K562 (cell line): ENCODE data around the gene SMG9. TPM values are rescaled to one million over a fixed set of nuclear protein-coding genes. Genes with fewer than 3 reads are reported as not detected.
A peak's percentile ranks its signal among the peaks of the same experiment; 100 is the strongest.

Source experiments
- ATAC-seq: fragments of 200-7000 bp; cut with Tn5 transposase; 3 replicates; pipeline ENCODE4 v1.9.1; 2020; ENCODE audit warnings: moderate library complexity
- BruUV-seq: library from RNA; stranded (reverse); fragments of 400-500 nt; replicated peaks from 2 replicates; lab custom pipeline; 2021; lab: Mats Ljungman, UMichigan
- CTCF ChIA-PET: fragments of 300-600 bp; formaldehyde crosslinking; extraction: SDS; loops from one replicate; lab custom pipeline; 2021; ENCODE audit warnings: low intra/inter-chr PET ratio; lab: Yijun Ruan, JAX
- POLR2A ChIA-PET: fragments of 300-600, 350-650 bp; sonication (Branson Sonifier 250); formaldehyde crosslinking; extraction: SDS; loops from one replicate; lab custom pipeline; 2021; ENCODE audit warnings: antibody characterized with exemption, inconsistent platforms; lab: Yijun Ruan, JAX
- DNase-seq, 4 experiments: peaks; one replicate each; pipeline versions ENCODE4 v3.0.0 to v3.0.0-alpha.2; 2011 to 2018; ENCODE audit warnings: low spot score in 3 of 4, mixed read lengths in 3 of 4; ENCODE audit errors: extremely low read depth in 1 of 4
- FAIRE-seq: peaks from 2 replicates; lab custom pipeline; 2011; peaks lifted over from hg19 to GRCh38; lab: Jason Lieb, UNC
- H2AFZ ChIP-seq: 2 replicates; pipeline ENCODE4 v1.6.0; 2011; ENCODE audit warnings: low read depth, low read length, control low read depth, inconsistent platforms
- H3K27ac ChIP-seq: fragments of 200-600 bp; 3 replicates; pipeline ENCODE4 v1.8.0; 2011; ENCODE audit warnings: low read depth, mild to moderate bottlenecking, control low read depth, inconsistent platforms, low read length, moderate library complexity, mixed read lengths; ENCODE audit errors: extremely low read depth
- H3K27me3 ChIP-seq, 2 experiments: fragments of 300-600 bp in 1 of 2; 2 replicates in 1 of 2; 3 replicates in 1 of 2; pipeline versions ENCODE4 v1.6.0 to v1.8.0; 2011; ENCODE audit warnings: inconsistent platforms in 2 of 2, low read length in 2 of 2, mild to moderate bottlenecking in 1 of 2, mixed read lengths in 1 of 2, moderate library complexity in 1 of 2; ENCODE audit not compliant: control insufficient read depth in 2 of 2, insufficient read depth in 2 of 2
- H3K36me3 ChIP-seq: fragments of 300-600 bp; 3 replicates; pipeline ENCODE4 v1.8.0; 2011; ENCODE audit warnings: mild to moderate bottlenecking, low read length, inconsistent platforms; ENCODE audit not compliant: control insufficient read depth, insufficient read depth
- H3K4me1 ChIP-seq, 2 experiments: fragments of 200-600 bp in 1 of 2; replicated peaks in 1 of 2; 2 replicates in 1 of 2; 3 replicates in 1 of 2; pipeline versions ENCODE4 v1.5.1 to v1.8.0; 2011; ENCODE audit warnings: inconsistent platforms in 2 of 2, low read length in 2 of 2, mild to moderate bottlenecking in 1 of 2, mixed read lengths in 1 of 2, moderate library complexity in 1 of 2; ENCODE audit not compliant: control insufficient read depth in 2 of 2, insufficient read depth in 2 of 2
- H3K4me2 ChIP-seq: 2 replicates; pipeline ENCODE4 v1.6.1; 2011; ENCODE audit warnings: low read length, control low read depth, inconsistent platforms, mixed read lengths; ENCODE audit not compliant: insufficient read depth
- H3K4me3 ChIP-seq: fragments of 200-600 bp; sonication (generic), shearing (Covaris generic); 2 replicates; pipeline ENCODE4 v1.5.1; 2016; ENCODE audit warnings: control low read depth, inconsistent platforms
- H3K79me2 ChIP-seq: fragments of 200-600 bp; 3 replicates; pipeline ENCODE4 v1.8.0; 2011; ENCODE audit warnings: low read length, inconsistent platforms; ENCODE audit not compliant: control insufficient read depth, insufficient read depth
- H3K9ac ChIP-seq, 2 experiments: 2 replicates each; pipeline versions ENCODE4 v1.6.0 to v1.6.1; 2011; ENCODE audit warnings: low read depth in 2 of 2, low read length in 2 of 2, control low read depth in 1 of 2, inconsistent platforms in 1 of 2, mild to moderate bottlenecking in 1 of 2, mixed read lengths in 1 of 2; ENCODE audit not compliant: insufficient read depth in 1 of 2
- H3K9me1 ChIP-seq: one replicate; pipeline ENCODE4 v1.6.0; 2011; ENCODE audit warnings: inconsistent platforms, mild to moderate bottlenecking, low read length, moderate library complexity; ENCODE audit not compliant: control insufficient read depth, insufficient read depth
- H3K9me3 ChIP-seq: replicated peaks from 2 replicates; pipeline ENCODE4 v1.5.1; 2011; ENCODE audit warnings: low read depth, low read length, inconsistent platforms; ENCODE audit not compliant: control insufficient read depth, insufficient read depth
- H4K20me1 ChIP-seq: replicated peaks from 2 replicates; pipeline ENCODE4 v1.6.1; 2011; ENCODE audit warnings: low read length, inconsistent platforms, mixed read lengths; ENCODE audit not compliant: control insufficient read depth, insufficient read depth
- CBX2 ChIP-seq: fragments of 200-600 bp; sonication (generic); IDR thresholded peaks from one replicate; pipeline ENCODE4 v1.6.1; 2012; ENCODE audit warnings: mild to moderate bottlenecking, low read length, inconsistent platforms; ENCODE audit not compliant: insufficient read depth, poor library complexity, severe bottlenecking
- EGR1 ChIP-seq: fragments of 450-650 bp; conservative IDR thresholded peaks from 2 replicates; pipeline ENCODE4 v1.6.1; 2017; ENCODE audit warnings: mild to moderate bottlenecking
- EZH2 ChIP-seq: IDR thresholded peaks from 2 replicates; pipeline ENCODE4 v1.6.1; 2012; ENCODE audit warnings: low read depth, mild to moderate bottlenecking, inconsistent platforms, low read length, borderline replicate concordance
- HINFP ChIP-seq: fragments of 450-650 bp; conservative IDR thresholded peaks from 2 replicates; pipeline ENCODE4 v1.6.1; 2016; ENCODE audit warnings: missing genetic modification characterization, low read depth, mild to moderate bottlenecking, control low read depth, missing compliant biosample characterization
- KAT8 ChIP-seq: fragments of 450-650 bp; IDR thresholded peaks from 2 replicates; pipeline ENCODE4 v1.6.1; 2016; ENCODE audit warnings: low read depth, mild to moderate bottlenecking
- MCM3 ChIP-seq: fragments of 450-650 bp; IDR thresholded peaks from 2 replicates; pipeline ENCODE4 v1.6.1; 2016
- NFIC ChIP-seq: fragments of 450-650 bp; IDR thresholded peaks from 2 replicates; pipeline ENCODE4 v1.6.1; 2017; ENCODE audit warnings: mild to moderate bottlenecking, inconsistent platforms
- POLR2B ChIP-seq: fragments of 450-650 bp; IDR thresholded peaks from 2 replicates; pipeline ENCODE4 v1.6.1; 2018; ENCODE audit warnings: low read depth; ENCODE audit not compliant: partially characterized antibody
- PRPF4 ChIP-seq: fragments of 200-400 bp; formaldehyde crosslinking; IDR thresholded peaks from one replicate; pipeline ENCODE4 v1.6.1; 2017; ENCODE audit warnings: low read length, low read depth, mild to moderate bottlenecking; ENCODE audit not compliant: insufficient read depth, poor library complexity, severe bottlenecking
- RBM22 ChIP-seq: fragments of 200-400 bp; formaldehyde crosslinking; IDR thresholded peaks from 2 replicates; pipeline ENCODE4 v1.6.1; 2018; ENCODE audit warnings: low read length, low read depth; ENCODE audit not compliant: poor library complexity, severe bottlenecking
- RCOR1 ChIP-seq, 2 experiments: IDR thresholded peaks; 2 replicates each; pipeline ENCODE4 v1.6.1; 2012; ENCODE audit warnings: low read depth in 2 of 2, low read length in 2 of 2, borderline replicate concordance in 1 of 2, improper control_type of control experiment in 1 of 2
- SIN3A ChIP-seq, 2 experiments: fragments of 150-350 bp in 1 of 2; IDR thresholded peaks; 2 replicates each; pipeline ENCODE4 v1.6.1; 2011 to 2016; ENCODE audit warnings: borderline replicate concordance in 2 of 2, low read depth in 2 of 2, low read length in 2 of 2, mild to moderate bottlenecking in 2 of 2, moderate library complexity in 2 of 2; ENCODE audit not compliant: control insufficient read depth in 1 of 2
- TAF15 ChIP-seq: fragments of 200-400 bp; formaldehyde crosslinking; IDR thresholded peaks from 2 replicates; pipeline ENCODE4 v1.6.1; 2017; ENCODE audit warnings: mild to moderate bottlenecking, low read depth, low read length, moderate library complexity
- XRCC5 ChIP-seq: fragments of 200-400 bp; formaldehyde crosslinking; IDR thresholded peaks from 2 replicates; pipeline ENCODE4 v1.6.1; 2017; ENCODE audit warnings: low read depth, mild to moderate bottlenecking, low read length
- ZBTB8A ChIP-seq: fragments of 450-650 bp; IDR thresholded peaks from 2 replicates; pipeline ENCODE4 v1.6.1; 2018; ENCODE audit warnings: mild to moderate bottlenecking, moderate library complexity; ENCODE audit not compliant: partially characterized antibody
- ZFP36 ChIP-seq: fragments of 150-350 bp; IDR thresholded peaks from 2 replicates; pipeline ENCODE4 v1.6.1; 2018; ENCODE audit warnings: low read length, low read depth; ENCODE audit not compliant: partially characterized antibody
- WGBS: fragments of 100-300 bp; shearing (Covaris generic); methylation state at CpG from one replicate; pipeline ENCODE4 v1.1.6; 2016; ENCODE audit warnings: low coverage, mixed read lengths; ENCODE audit not compliant: insufficient coverage; ENCODE audit errors: missing lambda C conversion rate; 5-methylcytosine and 5-hydroxymethylcytosine counted together
- in situ Hi-C: fragments of 300-500 bp; cut with MboI; formaldehyde crosslinking; loops from 4 replicates; pipeline ENCODE4 v1.15.0; 2018; ENCODE audit warnings: inconsistent platforms, mixed read lengths
- intact Hi-C: fragments of 100-400 bp; cut with micrococcal nuclease; formaldehyde crosslinking; loops from 2 replicates; pipeline ENCODE4 v1.14.2; 2022
- polyA plus RNA-seq, 8 experiments: library from polyadenylated mRNA; depleted of rRNA in 4 of 8; stranded (reverse) in 5 of 8; unstranded in 3 of 8; fragments of >200 nt; fragmentation: Nextera tagmentation in 2 of 8; fragmentation: Illumina TruSeq in 1 of 8; extraction: Ambion mirVana in 2 of 8; extraction: Trizol in 1 of 8; gene quantifications; 2 replicates each; pipeline versions ENCODE4 v1.2.1 to v1.2.3, GENCODE V29; 2011 to 2014; ENCODE audit warnings: inconsistent platforms in 1 of 8, missing spikeins in 1 of 8
- total RNA-seq, 7 experiments: library from RNA; depleted of rRNA in 6 of 7; stranded (reverse); fragments of >200 nt in 6 of 7; fragmentation: Illumina TruSeq in 2 of 7; extraction: Trizol in 2 of 7; gene quantifications; 2 replicates each; pipeline versions ENCODE4 v1.2.1 to v1.2.3, GENCODE V29; 2011 to 2021; ENCODE audit warnings: low replicate concordance in 1 of 7

The SMG9 gene
- total and polyA plus RNA-seq, 9 of the 15 experiments (the other 6 are each of a cell fraction or from before 2014, with no cell fraction given) = 1.7 to 79.7 (median 40.2) TPM

GRCh38 chr19:43694553-43694952, 60.2 kb downstream of the SMG9 start (continued):
- TF ChIP-seq RBM22 (no peak), POLR2B (no peak), SIN3A (IDR thresholded peaks at IDR 0.05; ENCODE audit: borderline replicate concordance in 2 of 2, control insufficient read depth in 1 of 2, low read depth in 2 of 2, low read length in 2 of 2) (no peak), EGR1 (no peak), XRCC5 (no peak), MCM3 (no peak), ZFP36 (no peak)

- Histone ChIP-seq H3K4me2 (no peak overlapping the region), H3K9me1 (no peaks in the 10 kb centered on the region)
- no peak for DNase-seq
- BruUV-seq = no TSS peak
- TF ChIP-seq EZH2 (no peak), TAF15 (no peak), CBX2 (no peak), KAT8 (no peak), RCOR1 (IDR thresholded peaks at IDR 0.05; ENCODE audit: borderline replicate concordance in 1 of 2, low read depth in 2 of 2, low read length in 2 of 2) (no peak), NFIC (no peak), ZBTB8A (no peak), HINFP (tag) (no peak), PRPF4 (no peak)
- TF ChIP-seq, all 486 proteins: peak for 0
- ChIA-PET POLR2A (no interaction called here), CTCF (no interaction called here)
- ATAC-seq (no peak), FAIRE-seq (peak; percentile 60)
- Histone ChIP-seq H2AFZ (no peak overlapping the region), H3K79me2 (no peaks in the 10 kb centered on the region), H3K27me3 (0 out of 5 replicates have a peak, but pooled peaks cover 0 to 4% of the 10 kb centered on the region in 2 experiments), H3K4me1 (no peaks in the 10 kb centered on the region; a peak in 3 of 5 replicates), H3K9me3 (peaks cover 6% of the 10 kb centered on the region), H4K20me1 (no peaks in the 10 kb centered on the region), H3K9ac (no peak overlapping the region), H3K36me3 (no peaks in the 10 kb centered on the region), H3K4me3 (no peak overlapping the region), H3K27ac (no peak overlapping the region)
- in situ Hi-C loops = no loop called here
- intact Hi-C loops = no loop called here
- WGBS = 6% methylated on average over 4 of the region's 4 CpGs
Observed at GRCh38 chr19:43692877-43693276, 61.9 kb downstream of the SMG9 start.
